GM18505 (cell line): Measurements from ENCODE around the gene ADAM30.
"Not testable (repeated sequence)": the region's sequence is repeated elsewhere in the genome, so short reads cannot be mapped to it uniquely, and the experiment has no call there.

Experiments used
- ATAC-seq: cut with Tn5 transposase; IDR thresholded peaks from one replicate; pipeline ENCODE4 v1.9.1; 2021; ENCODE audit not compliant: unreplicated experiment
- POLR2A ChIP-seq: IDR thresholded peaks from 4 replicates; pipeline ENCODE4 v1.6.1; 2011; ENCODE audit warnings: borderline replicate concordance; ENCODE audit not compliant: insufficient read depth, insufficient read length; ENCODE audit errors: extremely low read depth

ADAM30 gene

DNA sequence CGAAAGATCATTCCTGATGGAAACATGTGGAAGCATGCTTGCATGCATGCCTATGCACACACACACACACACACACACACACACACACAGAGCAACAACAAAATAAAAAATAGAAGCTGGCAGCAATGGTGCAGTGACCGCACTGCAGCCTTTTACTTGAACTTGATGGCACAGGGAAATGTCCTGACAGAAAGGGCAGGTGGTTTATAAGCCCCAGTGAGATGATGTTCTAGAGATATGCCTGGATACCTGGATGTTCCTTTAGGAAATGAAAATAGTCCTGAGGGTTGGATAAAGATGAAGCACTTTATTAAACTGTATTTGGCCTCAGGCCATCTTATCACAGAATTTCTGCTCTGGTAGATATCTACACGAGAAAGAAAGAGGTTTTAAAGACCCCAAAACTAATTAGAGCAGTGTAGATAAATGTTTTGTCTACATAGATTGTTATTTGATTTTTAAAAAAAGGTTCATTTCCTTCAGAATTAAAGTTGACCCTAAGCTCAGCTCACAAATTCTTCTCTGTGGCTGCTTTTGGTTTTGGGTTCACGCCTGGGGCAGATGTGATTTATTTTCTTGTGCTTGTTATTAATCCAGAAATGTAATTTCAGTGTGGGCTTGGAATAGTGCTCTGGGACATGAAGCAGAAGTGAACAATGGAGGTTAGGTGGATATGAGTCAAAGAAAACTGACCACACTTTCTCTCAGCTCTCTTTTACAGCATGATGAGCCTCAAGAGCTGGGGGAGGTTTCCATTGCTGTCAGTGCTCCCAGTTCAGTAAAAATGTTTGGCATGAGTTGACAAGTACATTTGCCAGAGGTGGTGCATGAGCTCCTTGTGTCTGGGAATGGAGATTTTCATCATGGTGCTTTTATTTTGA, 22.9 kb downstream of the ADAM30 start:
- no peak for TF ChIP-seq POLR2A
- ATAC-seq: no peak

DNA sequence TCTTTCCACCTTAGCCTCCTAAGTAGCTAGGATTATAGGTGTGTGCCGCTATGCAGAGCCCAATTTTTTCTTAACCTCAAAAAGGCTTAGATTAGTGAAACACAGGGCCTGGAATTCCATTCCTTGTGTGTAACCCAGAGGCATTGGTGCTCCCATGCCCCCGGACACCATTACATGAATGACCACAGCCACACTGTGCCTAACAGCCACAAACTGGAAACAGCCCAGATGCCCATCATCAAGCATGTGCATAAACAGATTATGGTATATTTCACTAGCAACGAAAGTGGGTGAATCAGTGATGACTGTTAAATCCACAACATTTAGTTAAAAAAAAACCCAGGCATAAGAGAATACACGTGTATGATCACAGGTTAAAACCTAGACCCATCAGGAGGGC, 24.4 kb downstream of the ADAM30 start:
- no peak for ATAC-seq
- no peak for TF ChIP-seq POLR2A

DNA sequence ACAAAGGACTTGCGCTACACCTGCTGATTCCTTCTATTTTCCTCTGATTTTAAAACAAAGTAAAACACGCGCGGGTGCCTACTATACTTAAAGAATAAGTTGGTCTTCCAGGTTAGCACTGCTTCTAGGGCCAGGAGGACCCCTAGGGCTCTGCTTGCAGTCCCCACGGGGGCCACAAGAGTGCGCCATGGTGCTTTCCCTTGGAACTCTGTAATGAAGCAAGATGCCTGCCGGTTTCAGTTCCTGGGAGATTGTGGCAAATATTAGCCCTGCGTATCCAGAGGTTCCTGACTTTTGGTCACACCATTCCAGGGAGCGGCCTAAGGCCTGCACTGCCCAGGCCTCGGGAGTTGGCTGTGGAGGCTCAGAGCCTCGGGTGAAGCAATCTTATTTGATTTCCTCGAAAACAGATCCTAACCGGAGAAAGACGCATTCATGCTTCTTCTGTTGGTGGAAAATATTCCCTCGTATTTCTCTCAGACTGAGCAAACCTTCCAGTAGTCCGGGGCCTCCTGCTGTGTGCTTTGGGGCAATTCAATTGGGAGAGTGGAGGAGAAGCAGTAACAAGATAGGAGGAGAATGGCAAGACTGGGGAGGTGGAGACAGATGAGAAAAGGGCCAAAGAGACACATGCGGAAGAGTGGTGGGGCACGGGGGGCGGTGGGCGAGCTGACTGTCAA, 25.3 kb downstream of the ADAM30 start:
- ATAC-seq: no peak
- no peak for TF ChIP-seq POLR2A

DNA sequence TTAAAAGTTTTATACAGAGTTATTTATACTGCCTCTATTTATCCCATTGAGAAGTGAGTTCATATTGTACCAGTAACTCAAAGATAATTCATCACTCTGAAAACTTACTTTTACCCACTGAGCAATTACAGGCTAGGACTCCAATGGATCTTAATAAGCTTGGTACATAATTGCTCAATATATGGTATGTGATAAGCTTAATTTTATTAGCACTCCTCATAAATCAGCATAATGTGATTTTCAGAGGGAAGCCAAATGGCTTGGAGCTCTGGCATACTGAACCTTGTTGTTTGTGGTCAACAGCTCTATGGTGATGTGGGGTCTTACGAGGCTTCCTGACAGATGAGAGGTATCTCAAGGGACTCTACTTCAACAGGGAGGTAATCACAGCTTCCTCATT, 26.3 kb downstream of the ADAM30 start:
- no peak for ATAC-seq
- TF ChIP-seq POLR2A: no peak

DNA sequence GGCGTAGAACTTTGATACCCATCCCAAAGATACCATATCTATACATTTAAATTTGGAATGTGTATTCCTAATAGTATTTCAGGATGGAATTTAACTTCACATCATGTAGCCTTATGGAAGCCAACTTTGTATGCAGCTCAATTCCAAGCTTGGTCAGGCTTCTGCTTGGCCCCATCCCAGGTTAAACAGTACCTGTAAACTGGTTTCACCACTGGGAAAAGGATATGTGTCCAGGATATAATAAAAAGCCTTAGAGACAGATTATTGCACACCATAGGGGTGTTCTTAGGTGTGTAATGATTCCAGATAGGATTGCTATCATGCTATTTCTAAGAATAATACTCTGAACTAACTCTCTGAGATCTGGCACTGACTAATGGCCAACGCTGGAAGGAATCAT, 28.1 kb downstream of the ADAM30 start:
- TF ChIP-seq POLR2A: no peak
- ATAC-seq: no peak

DNA sequence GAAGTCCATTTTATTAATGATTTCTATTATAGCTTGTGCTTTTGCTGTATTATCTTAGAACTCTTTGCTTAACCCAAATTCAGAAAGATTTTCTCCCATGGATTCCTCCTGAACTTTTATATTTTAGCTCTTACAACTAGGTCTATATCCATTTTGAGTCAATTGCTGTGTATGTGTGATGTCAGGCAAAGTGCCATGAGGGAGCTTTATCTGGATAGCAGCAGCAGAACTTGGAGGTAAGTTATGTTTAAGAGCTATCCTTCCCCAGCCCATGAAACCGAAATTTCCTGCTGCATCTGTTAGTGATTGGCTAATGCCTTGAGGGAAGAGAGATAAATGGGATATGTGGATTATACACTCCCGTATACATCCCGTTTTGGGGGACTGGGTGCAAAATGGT, 29.9 kb downstream of the ADAM30 start:
- no peak for TF ChIP-seq POLR2A
- no peak for ATAC-seq

DNA sequence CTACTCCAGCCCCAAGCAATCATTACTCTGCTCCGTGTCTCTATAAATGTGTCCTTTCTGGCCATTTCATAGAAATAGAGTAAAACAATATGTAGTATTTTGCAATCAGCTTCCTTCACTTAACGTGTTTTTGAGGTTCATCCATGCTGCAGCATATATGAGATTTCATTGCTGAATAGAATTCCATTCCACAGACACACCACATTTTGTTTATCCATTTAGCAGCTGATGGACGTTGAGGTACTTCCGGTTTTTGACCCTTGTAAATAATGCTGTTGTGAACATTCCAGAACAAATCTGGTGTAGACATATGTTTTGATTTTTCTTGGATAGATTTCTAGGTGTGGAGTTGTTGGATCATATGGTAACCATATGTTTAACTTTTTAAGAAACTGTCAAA, 30.7 kb downstream of the ADAM30 start:
- ATAC-seq: no peak
- TF ChIP-seq POLR2A: no peak

DNA sequence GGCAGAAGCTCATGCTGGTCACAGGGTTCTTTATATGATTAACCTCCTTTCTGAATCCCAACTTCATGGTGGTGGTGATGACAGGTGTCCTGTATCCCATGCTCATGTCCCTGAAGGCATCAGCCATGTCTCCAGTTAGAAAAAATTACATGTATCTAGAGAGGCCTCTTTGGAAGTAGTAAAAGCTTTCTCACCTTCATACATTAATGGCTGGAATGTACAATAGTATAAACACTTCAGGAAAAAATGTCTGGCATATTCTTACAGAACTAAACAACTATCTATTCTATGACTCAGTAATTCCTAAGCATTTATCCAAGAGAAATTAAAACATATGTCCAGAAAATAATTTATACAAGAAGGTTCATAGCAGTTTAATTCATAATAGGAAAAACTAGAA, 34.0 kb downstream of the ADAM30 start:
- no peak for ATAC-seq
- no peak for TF ChIP-seq POLR2A

DNA sequence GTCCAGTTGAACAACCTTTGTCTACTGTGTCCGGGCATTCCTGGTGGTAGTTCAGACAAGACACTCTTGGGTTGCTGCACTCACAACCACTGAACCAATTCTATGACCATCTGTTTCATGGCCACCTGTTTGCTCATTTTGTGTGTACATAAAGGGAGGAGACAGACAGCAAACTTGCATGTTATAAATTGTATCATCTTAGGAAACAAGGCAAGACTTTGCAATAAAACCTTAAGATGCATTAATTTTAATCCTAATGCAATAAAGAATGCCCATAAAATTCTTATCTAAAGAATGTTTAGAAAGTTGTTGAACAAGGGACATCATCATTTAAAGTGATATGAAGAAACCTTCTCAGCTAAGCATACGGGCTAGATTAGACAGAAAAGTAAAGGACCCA, 34.8 kb downstream of the ADAM30 start:
- no peak for TF ChIP-seq POLR2A
- no peak for ATAC-seq

DNA sequence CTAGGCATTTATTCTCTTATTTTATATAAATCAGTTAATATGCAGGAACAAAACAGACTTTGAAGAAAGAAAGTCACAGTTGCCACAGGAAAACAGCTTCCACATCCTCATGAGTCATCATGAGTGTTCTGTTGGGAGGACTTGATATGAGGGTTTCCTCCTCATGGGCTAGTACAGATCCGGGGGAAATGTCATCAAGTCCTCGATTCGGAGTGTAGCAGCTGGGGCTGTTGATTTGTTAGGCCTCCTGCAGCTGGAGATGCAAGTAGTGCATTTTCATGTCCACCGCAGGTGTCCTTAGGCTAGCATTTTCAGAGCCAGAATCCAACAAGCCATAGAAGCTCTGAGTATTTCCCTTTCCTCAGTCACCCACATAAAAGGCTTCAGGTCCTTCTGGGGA, 36.7 kb downstream of the ADAM30 start:
- ATAC-seq: no peak
- TF ChIP-seq POLR2A: no peak

DNA sequence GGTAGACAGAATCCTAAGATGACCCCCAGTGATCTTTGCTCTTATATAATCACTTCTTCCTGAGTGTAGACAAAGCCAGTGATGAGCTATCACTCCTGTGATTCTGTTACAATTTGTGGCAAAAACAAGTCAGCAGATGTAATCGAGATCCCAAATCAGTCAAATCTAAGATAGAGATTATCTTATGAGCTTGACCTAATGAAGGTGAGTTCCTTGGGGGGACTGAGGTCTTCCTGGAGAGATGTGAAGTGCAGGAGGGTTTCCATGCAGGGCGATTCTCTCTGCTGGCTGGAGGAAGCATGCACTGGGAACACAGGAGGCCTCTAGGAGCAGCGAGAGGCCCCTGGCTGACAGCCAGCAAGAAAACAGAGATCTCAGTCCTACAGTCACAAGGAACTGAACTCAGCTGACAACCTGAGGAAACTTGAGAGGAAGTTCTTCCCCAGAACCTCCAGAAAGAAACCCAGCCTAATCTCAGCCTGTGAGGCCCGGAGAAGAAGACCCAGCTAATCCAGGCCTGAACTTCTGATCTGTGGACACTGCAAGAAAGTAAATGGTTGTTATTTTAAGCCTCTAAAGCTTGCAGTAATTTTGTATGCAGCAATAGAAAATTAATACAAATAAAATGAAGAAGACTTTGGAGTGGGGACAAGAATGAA, 37.6 kb downstream of the ADAM30 start:
- ATAC-seq: not testable (repeated sequence)

DNA sequence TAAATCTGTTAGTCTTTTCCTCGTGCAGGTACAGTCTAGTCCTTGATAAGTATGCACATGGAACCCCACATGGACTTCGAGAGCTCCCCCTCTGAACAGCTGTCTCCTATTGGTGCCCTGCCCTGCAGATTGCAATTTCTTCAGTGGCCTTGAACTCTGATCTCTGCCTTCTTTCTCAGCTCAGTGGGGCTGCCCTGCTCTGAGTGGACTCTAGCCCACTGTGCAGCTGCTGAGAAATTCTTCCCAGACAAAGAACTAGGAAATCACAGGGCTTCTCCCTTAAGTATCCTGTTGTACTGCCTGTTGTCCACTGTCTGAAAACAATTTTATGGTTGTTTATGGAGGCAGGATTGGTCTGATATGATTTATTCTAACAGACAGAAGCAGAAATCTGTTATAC, 38.2 kb downstream of the ADAM30 start:
- no peak for ATAC-seq
- no peak for TF ChIP-seq POLR2A

DNA sequence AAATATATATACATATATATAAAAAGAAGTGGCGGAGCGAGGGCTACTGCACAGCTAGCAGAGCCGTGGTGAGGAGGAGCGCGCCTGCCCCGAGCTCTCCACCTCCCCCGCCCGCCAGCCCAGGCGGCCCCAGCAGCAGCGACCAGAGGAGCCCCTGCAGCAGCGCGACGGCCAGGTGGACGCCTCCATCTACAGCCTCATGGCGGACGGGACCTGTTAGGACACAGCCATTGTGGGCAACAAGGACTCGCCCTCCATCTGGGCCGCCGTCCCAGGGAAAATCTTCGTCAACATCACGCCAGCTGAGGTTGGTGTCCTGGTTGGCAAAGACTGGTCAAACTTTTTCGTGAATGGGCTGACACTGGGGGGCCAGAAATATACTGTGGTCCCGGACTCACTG, 43.2 kb downstream of the ADAM30 start:
- no peak for ATAC-seq

DNA sequence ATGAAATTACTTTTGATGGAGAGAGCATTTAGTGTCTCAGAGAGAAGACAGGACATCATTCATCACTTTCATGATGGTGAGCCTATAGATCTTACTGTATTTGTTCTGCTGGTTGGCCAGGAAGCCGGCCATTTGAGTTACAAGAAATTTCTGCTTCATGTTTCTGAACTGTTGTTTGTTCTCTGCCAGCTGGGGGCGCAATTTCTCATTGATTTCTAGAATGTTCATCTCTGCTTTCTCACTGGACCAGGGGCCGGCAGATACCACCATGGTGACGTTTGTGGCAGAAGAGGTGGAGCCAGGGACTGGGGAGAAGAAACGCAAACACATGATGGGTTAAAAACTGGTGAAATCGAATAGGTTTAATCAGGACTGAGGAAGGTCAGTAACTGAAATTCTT, 52.1 kb downstream of the ADAM30 start:
- ATAC-seq: not testable (repeated sequence)

More for the DNA sequence above, 43.2 kb downstream of the ADAM30 start:
- no peak for TF ChIP-seq POLR2A
